RWPE1 (cell line): ENCODE data around the gene MAP2K6.
A peak's percentile ranks its signal among the peaks of the same experiment; 100 is the strongest.

Experiments used
- CTCF ChIA-PET: fragments of 350-600 bp; sonication (Branson Sonifier 250); formaldehyde crosslinking; extraction: SDS; loops from one replicate; lab custom pipeline; 2021; lab: Yijun Ruan, JAX
- POLR2A ChIA-PET: fragments of 400-600 bp; formaldehyde crosslinking; extraction: SDS; loops from one replicate; lab custom pipeline; 2020; ENCODE audit warnings: antibody characterized with exemption; ENCODE audit not compliant: low non-redundant PET; lab: Yijun Ruan, JAX
- DNase-seq: peaks from one replicate; pipeline ENCODE4 v3.0.0; 2012; ENCODE audit warnings: low spot score
- H3K27ac ChIP-seq: fragments of 450-650 bp; 2 replicates; pipeline ENCODE4 v1.5.1; 2017
- TF ChIP-seq, protein P1 (sequence below): fragments of 450-650 bp; conservative IDR thresholded peaks from 2 replicates; pipeline ENCODE4 v1.5.1; 2017; ENCODE audit warnings: low read depth, mild to moderate bottlenecking

The MAP2K6 gene

DNA sequence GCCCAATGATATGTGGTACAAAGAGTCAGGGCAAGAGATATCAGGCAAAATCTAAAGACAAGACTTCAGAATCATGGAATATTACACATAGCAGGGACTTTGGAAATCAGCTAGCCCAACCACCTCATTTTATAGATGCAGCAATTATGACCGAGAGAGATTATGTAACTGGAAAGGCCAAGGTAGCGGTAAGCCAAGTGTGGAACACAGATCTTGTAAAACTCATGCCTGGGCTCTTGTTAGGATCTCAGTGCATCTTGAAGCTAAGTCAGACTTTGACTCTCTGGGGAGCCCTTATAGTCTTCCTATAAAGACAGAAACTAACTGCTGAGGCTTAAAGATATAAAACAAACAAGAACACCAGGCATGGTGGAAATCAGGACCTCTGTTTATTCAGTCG, 18.6 kb downstream of the MAP2K6 start:
- DNase-seq: no peak
- no peak overlapping the region for H3K27ac ChIP-seq
- CTCF ChIA-PET: interaction anchor here (0.5 to 0.9 kb wide), 3 partner anchors 90 to 348 kb away, joined by 3 to 5 read pairs (median 4); no protein-coding TSS in a partner anchor
- TF ChIP-seq, protein P1, sequence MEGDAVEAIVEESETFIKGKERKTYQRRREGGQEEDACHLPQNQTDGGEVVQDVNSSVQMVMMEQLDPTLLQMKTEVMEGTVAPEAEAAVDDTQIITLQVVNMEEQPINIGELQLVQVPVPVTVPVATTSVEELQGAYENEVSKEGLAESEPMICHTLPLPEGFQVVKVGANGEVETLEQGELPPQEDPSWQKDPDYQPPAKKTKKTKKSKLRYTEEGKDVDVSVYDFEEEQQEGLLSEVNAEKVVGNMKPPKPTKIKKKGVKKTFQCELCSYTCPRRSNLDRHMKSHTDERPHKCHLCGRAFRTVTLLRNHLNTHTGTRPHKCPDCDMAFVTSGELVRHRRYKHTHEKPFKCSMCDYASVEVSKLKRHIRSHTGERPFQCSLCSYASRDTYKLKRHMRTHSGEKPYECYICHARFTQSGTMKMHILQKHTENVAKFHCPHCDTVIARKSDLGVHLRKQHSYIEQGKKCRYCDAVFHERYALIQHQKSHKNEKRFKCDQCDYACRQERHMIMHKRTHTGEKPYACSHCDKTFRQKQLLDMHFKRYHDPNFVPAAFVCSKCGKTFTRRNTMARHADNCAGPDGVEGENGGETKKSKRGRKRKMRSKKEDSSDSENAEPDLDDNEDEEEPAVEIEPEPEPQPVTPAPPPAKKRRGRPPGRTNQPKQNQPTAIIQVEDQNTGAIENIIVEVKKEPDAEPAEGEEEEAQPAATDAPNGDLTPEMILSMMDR: no peak
- POLR2A ChIA-PET: no interaction called here

DNA sequence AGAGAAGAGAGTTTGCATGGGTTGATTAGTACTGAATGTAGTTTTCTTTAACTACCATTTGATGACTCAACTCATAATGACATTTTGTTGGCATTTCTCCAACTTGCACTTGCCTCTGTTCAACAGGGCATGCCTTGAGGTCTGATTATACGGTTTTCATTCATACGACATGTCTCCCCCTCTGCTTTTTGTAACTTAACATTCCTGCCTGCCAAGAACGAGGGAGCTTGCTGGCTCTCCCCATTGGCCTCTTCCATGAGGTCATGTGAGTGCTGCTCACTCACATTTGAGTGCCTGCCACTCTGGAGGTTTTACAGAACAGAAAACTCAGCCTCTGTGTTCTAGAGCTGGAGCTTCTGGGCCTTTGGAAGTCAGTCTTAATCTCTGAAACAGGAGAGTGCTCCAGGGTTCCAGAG, 19.7 kb downstream of the MAP2K6 start:
- DNase-seq: peak; percentile 31
- ChIA-PET POLR2A (no interaction called here), CTCF (no interaction called here)
- peak overlapping the region; percentile 52 for H3K27ac ChIP-seq
- TF ChIP-seq, protein P1: no peak

DNA sequence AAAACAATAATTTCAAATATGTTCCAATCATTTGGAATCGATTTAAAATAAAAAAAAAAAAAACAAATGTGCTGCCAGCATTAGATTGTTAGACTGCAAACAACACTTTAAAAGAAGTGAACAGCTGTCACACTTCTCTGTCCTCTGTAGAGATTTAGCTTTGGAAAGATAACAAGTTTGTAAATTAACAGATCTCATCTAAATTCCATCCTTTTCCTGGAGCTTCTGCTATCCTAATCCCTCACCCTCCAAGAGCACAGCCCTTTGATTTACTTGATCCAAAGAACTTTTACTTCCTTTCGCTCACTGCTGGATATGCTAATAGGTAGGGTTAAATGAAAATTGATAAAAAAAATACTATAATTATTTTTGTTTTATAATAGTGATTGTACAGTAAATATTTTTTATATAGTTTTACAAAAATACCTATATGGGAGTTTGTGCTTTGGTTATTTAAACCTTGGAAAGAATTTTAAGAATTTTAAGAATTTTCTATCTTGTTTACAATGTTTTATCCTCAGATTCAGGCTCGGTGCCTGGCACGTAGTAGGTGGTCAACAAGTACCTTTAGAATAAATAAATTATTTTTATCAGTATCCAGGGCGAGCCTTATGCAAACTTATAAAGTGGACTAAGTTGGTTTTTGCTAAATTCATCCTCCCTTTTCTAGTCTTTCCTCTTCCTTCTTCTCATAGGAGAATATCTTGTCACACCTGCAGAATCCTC, 21.6 kb downstream of the MAP2K6 start:
- no peak for DNase-seq
- ChIA-PET POLR2A (interaction anchor here (0.7 kb wide), 1 partner anchor 28 kb away, joined by 4 read pairs; no protein-coding TSS in a partner anchor), CTCF (no interaction called here)
- H3K27ac ChIP-seq: no peak overlapping the region
- TF ChIP-seq, protein P1: no peak

DNA sequence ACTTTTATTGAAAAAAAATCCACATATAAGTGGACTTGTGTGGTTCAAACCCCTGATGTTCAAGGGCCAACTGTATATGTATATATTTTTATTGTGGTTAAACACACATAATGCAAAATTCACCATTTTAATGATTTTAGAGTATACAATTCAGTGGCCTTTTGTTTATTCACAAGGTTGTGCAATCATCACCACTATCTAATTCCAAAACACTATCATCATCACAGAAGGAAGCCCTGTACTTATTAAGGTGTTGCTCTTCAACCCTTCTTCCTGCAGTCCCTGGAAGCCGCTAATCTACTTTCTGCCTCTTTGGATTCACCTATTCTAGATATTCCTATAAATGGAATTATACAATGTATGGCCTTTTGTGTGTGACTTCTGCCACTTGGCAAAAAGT, 23.0 kb downstream of the MAP2K6 start:
- TF ChIP-seq, protein P1: no peak
- no peak for DNase-seq
- ChIA-PET CTCF (no interaction called here), POLR2A (no interaction called here)
- no peak overlapping the region for H3K27ac ChIP-seq

DNA sequence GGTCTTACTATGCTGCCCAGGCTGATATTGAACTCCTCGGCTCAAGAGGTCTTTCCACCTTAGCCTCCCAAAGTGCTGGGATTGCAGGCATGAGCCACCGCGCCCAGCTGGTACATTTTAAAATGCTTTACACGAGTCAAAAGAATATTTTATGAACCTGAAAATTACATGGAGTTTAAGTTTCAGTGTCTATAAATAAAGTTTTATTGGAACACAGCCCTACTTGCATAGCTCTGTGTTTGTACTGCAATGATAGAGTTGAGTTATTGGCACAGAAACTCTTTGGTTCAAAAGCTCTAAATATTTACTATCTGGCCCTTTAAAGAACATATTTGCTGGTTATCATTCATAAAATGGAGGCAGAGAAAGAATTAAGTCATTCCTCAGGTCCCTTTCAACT, 24.3 kb downstream of the MAP2K6 start:
- H3K27ac ChIP-seq: no peak overlapping the region
- no peak for DNase-seq
- ChIA-PET POLR2A (no interaction called here), CTCF (no interaction called here)
- TF ChIP-seq, protein P1: no peak

DNA sequence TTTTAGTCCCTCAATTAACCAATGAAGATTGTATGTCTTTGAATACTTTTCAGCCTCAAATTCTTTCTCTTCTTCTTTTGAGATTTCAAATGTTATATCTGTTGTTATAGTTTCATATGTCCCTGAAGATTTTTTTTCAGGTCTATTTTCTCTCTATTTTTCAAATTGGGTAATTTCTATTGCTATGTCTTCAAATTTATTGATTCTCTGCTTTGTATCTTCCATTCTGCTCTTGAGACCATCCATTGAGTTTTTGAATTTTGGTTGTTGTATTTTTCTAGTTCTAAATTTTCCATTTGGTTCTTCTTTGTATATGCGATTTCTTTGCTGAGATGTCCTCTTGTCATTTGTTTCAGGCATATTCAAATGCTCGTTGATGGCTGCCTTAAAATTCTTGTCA, 26.7 kb downstream of the MAP2K6 start:
- ChIA-PET POLR2A (no interaction called here), CTCF (no interaction called here)
- TF ChIP-seq, protein P1: no peak
- H3K27ac ChIP-seq: no peak overlapping the region
- no peak for DNase-seq
